Activated T-helper 1 cell treated with anti-CD3 and anti-CD28 coated beads, Interleukin-2, amount 50 U/mL, for 16 hours (primary cell): Measurements from ENCODE around the gene SDR39U1.

Experiments used
- DNase-seq, 2 donors: peaks; one replicate each; pipeline ENCODE4 v3.0.0-alpha.2; 2020; ENCODE audit warnings: low read depth in 1 of 2, low spot score in 1 of 2

SDR39U1 gene

DNA sequence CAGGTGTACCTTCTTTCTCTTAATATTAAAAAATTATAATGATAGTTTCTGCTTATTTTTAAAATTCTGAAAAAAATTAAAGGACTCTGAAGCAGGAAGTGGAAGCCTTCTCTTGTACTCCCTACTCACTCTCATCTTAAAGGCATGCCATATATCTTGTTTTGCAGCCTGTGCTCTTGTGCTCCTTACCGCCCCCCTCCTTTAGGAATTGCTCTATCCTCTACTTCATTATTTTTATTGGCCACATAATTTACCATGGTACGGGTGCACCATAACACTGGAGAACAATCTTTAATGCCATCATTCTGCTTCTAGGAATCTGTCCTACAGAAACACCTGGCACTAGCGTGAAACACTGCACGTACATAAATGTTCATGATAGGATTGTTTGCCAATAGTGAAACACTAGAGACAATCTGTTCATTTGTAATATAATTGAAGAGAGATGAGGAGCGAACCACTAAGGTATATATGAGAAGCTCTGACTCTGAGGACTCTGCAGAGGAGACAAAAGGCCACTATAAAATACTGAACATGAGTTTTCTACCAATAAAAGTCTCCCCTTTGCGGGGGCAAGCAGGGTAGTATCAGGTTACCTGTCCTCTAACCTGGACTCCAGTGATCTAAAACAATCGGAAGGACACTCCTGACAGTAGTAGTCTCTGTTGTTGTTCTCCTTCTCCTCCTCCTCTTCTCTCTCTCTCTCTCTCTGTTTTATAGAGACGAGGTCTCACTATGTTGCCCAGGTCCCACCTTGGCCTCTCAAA is 50.1 kb downstream of the SDR39U1 start:
- DNase-seq, result no peak

DNA sequence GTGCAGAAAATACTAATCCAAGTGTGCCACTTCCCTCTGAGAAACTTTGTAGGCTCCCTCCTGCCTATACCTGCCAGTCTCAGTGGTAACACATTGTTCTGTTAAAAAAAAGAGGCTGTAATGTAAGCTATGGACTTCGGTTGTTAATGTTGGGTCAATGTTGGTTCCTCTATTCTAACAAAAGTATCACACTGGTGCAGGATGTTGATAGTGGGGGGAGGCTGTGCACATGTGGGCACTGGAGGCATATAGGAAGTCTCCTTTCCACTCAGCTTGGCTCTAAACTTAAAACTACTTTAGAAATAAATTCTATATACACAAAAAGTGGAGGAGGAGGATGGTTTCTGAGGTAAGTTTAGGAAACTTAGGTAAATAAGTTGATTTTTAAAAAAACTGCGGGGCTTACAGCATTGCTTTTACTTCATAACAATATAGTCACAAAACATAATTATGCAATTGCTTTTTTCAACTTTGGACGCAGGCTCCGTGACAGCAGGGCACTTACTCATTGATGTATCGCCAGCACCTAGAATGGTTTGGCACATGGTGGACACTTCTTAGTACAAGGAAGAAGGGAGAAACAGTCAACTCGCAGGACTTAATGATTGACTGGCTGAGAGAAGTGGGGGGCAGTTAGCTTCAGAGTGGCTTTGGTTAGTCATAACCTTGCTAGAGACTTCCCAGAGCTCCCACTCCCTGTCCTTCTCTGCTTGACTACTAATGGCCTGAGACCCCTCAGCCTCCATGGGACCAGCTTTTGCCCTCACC is 51.7 kb downstream of the SDR39U1 start:
- no peak for DNase-seq
